Endodermal cell (in vitro differentiated cells): ENCODE measurements around the gene SLC28A1. TPM values are rescaled to one million over a fixed set of nuclear protein-coding genes. Genes with fewer than 3 reads are reported as not detected.

ENCODE experiments used
- DNase-seq: peaks from one replicate; pipeline ENCODE4 v3.0.0-alpha.2; 2017
- H3K27ac ChIP-seq: 2 replicates; pipeline ENCODE4 v1.5.1; 2013; ENCODE audit warnings: mild to moderate bottlenecking, low read depth, low read length, moderate library complexity
- H3K27me3 ChIP-seq: 2 replicates; pipeline ENCODE4 v1.6.1; 2013; ENCODE audit warnings: mild to moderate bottlenecking, low read length, moderate library complexity; ENCODE audit not compliant: insufficient read depth, control insufficient read depth, poor library complexity, severe bottlenecking
- H3K36me3 ChIP-seq: 2 replicates; pipeline ENCODE4 v1.7.0; 2013; ENCODE audit warnings: mild to moderate bottlenecking, low read length, moderate library complexity; ENCODE audit not compliant: control insufficient read depth, insufficient read depth
- H3K4me1 ChIP-seq: one replicate; pipeline ENCODE4 v1.7.0; 2013; ENCODE audit warnings: low read length; ENCODE audit not compliant: control insufficient read depth, insufficient read depth
- H3K4me3 ChIP-seq: 2 replicates; pipeline ENCODE4 v1.5.1; 2013; ENCODE audit warnings: mild to moderate bottlenecking, low read length, moderate library complexity
- H3K9ac ChIP-seq: 2 replicates; pipeline ENCODE4 v1.6.1; 2013; ENCODE audit warnings: mild to moderate bottlenecking, low read length, moderate library complexity; ENCODE audit not compliant: poor library complexity, severe bottlenecking; ENCODE audit errors: extremely low read depth
- H3K9me3 ChIP-seq: 2 replicates; pipeline ENCODE4 v1.6.1; 2013; ENCODE audit warnings: mild to moderate bottlenecking, low read length, moderate library complexity; ENCODE audit not compliant: control insufficient read depth
- H3K27ac Mint-ChIP-seq: 2 replicates; pipeline ENCODE4 v1.8.0; 2020; ENCODE audit warnings: mixed read lengths
- H3K27me3 Mint-ChIP-seq: 2 replicates; pipeline ENCODE4 v1.8.0; 2021; ENCODE audit warnings: mild to moderate bottlenecking, mixed read lengths; ENCODE audit not compliant: insufficient read depth
- H3K36me3 Mint-ChIP-seq: 2 replicates; pipeline ENCODE4 v1.8.0; 2020; ENCODE audit warnings: low read depth, mixed read lengths
- H3K4me1 Mint-ChIP-seq: 2 replicates; pipeline ENCODE4 v1.8.0; 2020; ENCODE audit warnings: mixed read lengths
- H3K4me3 Mint-ChIP-seq: 2 replicates; pipeline ENCODE4 v1.8.0; 2020; ENCODE audit warnings: mild to moderate bottlenecking, moderate library complexity, mixed read lengths
- H3K9me3 Mint-ChIP-seq: 2 replicates; pipeline ENCODE4 v1.8.0; 2020; ENCODE audit warnings: mild to moderate bottlenecking, mixed read lengths
- WGBS, 2 experiments: methylation state at CpG; one replicate each; pipeline versions ENCODE4 v1.1.5 to v1.1.7; 2013; ENCODE audit warnings: missing lambda C conversion rate in 2 of 2, mixed read lengths in 1 of 2; ENCODE audit not compliant: insufficient coverage in 1 of 2, insufficient read length in 1 of 2; 5-methylcytosine and 5-hydroxymethylcytosine counted together
- total RNA-seq, 2 donors: library from RNA; stranded (reverse); fragmentation: NEBNext Ultra II Directional in 1 of 2; extraction: Animal tissue kit (Norgen Biotek cat#: 25700) in 1 of 2; gene quantifications; 2 replicates in 1 of 2; 3 replicates in 1 of 2; pipeline ENCODE4 v1.2.1, GENCODE V29; 2021
- TF ChIP-seq, protein P1 (sequence below): fragments of 200-600 bp; sonication (generic); conservative IDR thresholded peaks from 2 replicates; pipeline ENCODE4 v1.5.0; 2021; ENCODE audit warnings: antibody characterized with exemption, mild to moderate bottlenecking

Gene SLC28A1
- total RNA-seq, 2 donors from 2014 or later, result not detected

DNA sequence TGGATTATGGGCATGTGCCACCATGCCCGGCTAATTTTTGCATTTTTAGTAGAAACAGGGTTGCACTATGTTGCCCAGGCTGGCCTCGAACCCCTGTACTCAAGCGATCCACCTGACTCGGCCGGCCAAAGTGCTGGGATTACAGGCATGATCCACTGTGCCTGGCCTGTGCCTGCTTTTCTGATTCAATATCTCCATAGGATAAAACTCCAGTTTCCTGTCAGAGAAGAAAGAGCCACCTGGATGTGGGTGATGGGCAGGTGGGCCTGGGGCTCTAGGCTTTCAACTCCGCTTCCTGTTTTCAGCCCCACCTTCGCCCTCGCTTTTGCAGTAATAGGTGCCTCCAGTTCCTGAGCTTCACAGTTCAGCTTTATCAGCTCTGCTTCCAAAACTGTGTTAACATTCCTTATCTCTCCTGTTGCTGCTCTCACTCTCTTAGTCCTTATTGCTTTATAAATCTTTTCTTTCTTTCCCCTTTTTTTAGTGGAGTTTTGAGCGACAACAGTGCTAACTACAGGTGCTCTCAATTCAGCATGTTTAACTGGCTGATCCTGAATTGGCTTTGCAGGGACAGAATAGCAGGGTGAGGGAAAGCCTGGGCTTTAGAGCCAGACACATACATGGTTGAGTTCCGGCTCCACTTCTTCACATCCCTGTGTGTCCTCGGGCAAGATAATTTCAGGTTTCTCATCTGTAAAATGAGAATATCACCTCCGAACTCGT is 76.1 kb downstream of the SLC28A1 start:
- peaks cover 27% of the 10 kb centered on the region for H3K4me1 Mint-ChIP-seq
- H3K9ac ChIP-seq, result no peak overlapping the region
- peaks cover 3% of the 10 kb centered on the region for H3K27me3 Mint-ChIP-seq
- no peaks in the 10 kb centered on the region for H3K36me3 Mint-ChIP-seq
- TF ChIP-seq, protein P1, sequence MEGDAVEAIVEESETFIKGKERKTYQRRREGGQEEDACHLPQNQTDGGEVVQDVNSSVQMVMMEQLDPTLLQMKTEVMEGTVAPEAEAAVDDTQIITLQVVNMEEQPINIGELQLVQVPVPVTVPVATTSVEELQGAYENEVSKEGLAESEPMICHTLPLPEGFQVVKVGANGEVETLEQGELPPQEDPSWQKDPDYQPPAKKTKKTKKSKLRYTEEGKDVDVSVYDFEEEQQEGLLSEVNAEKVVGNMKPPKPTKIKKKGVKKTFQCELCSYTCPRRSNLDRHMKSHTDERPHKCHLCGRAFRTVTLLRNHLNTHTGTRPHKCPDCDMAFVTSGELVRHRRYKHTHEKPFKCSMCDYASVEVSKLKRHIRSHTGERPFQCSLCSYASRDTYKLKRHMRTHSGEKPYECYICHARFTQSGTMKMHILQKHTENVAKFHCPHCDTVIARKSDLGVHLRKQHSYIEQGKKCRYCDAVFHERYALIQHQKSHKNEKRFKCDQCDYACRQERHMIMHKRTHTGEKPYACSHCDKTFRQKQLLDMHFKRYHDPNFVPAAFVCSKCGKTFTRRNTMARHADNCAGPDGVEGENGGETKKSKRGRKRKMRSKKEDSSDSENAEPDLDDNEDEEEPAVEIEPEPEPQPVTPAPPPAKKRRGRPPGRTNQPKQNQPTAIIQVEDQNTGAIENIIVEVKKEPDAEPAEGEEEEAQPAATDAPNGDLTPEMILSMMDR, result no peak
- 71 to 77% methylated on average over 10 to 13 of the region's 13 CpGs for WGBS, 2 experiments
- H3K27ac ChIP-seq, result no peak overlapping the region
- peaks cover 8% of the 10 kb centered on the region for H3K4me1 ChIP-seq
- no peak overlapping the region for H3K4me3 ChIP-seq
- peaks cover 8% of the 10 kb centered on the region for H3K9me3 ChIP-seq
- H3K9me3 Mint-ChIP-seq, result peaks cover 10% of the 10 kb centered on the region
- peak overlapping the region; percentile 3 for H3K27ac Mint-ChIP-seq
- peak; percentile 69 for DNase-seq
- H3K27me3 ChIP-seq, result no peaks in the 10 kb centered on the region
- no peaks in the 10 kb centered on the region for H3K36me3 ChIP-seq
- no peak overlapping the region for H3K4me3 Mint-ChIP-seq

- no peaks in the 10 kb centered on the region for H3K36me3 Mint-ChIP-seq
- no peaks in the 10 kb centered on the region for H3K36me3 ChIP-seq
- 64 to 80% methylated on average over 3 of the region's 3 CpGs for WGBS, 2 experiments
- H3K27me3 Mint-ChIP-seq, result peaks cover 3% of the 10 kb centered on the region
- H3K9me3 ChIP-seq, result peaks cover 8% of the 10 kb centered on the region
- H3K4me1 ChIP-seq, result peaks cover 6% of the 10 kb centered on the region
- no peak overlapping the region for H3K9ac ChIP-seq
- no peak overlapping the region for H3K4me3 Mint-ChIP-seq
- H3K27ac Mint-ChIP-seq, result peak overlapping the region; percentile 3
- H3K9me3 Mint-ChIP-seq, result peaks cover 10% of the 10 kb centered on the region
- no peak overlapping the region for H3K4me3 ChIP-seq
- no peak overlapping the region for H3K27ac ChIP-seq
- no peak for DNase-seq
- TF ChIP-seq, protein P1, result no peak
- peaks cover 22% of the 10 kb centered on the region for H3K4me1 Mint-ChIP-seq
- no peaks in the 10 kb centered on the region for H3K27me3 ChIP-seq
Measured at GRCh38 chr15:84961114-84961452, 76.6 kb downstream of the SLC28A1 start.

- H3K27ac Mint-ChIP-seq, result no peak overlapping the region
- DNase-seq, result no peak
- no peaks in the 10 kb centered on the region for H3K36me3 ChIP-seq
- peaks cover 6% of the 10 kb centered on the region for H3K27me3 Mint-ChIP-seq
- H3K9me3 ChIP-seq, result peaks cover 8% of the 10 kb centered on the region
- peaks cover 2% of the 10 kb centered on the region for H3K36me3 Mint-ChIP-seq
- TF ChIP-seq, protein P1, result no peak
- no peak overlapping the region for H3K9ac ChIP-seq
- peaks cover 22% of the 10 kb centered on the region for H3K4me1 Mint-ChIP-seq
- no peak overlapping the region for H3K27ac ChIP-seq
- H3K4me3 ChIP-seq, result no peak overlapping the region
- WGBS, 2 experiments, result 82 to 83% methylated on average over 2 to 3 of the region's 3 CpGs
- H3K4me1 ChIP-seq, result peaks cover 6% of the 10 kb centered on the region
- H3K27me3 ChIP-seq, result no peaks in the 10 kb centered on the region
- no peak overlapping the region for H3K4me3 Mint-ChIP-seq
- peaks cover 16% of the 10 kb centered on the region for H3K9me3 Mint-ChIP-seq
Measured at GRCh38 chr15:84961707-84962106, 77.2 kb downstream of the SLC28A1 start.
